IPS-18a (cell line): ENCODE results near the gene RAPGEF2.
A peak's percentile ranks its signal among the peaks of the same experiment; 100 is the strongest.
"Not testable (repeated sequence)": the region's sequence is repeated elsewhere in the genome, so short reads cannot be mapped to it uniquely, and the experiment has no call there.

ENCODE experiments used
- H3K27ac ChIP-seq: one replicate; pipeline ENCODE4 v1.5.1; 2013; ENCODE audit warnings: low read length
- H3K27me3 ChIP-seq: one replicate; pipeline ENCODE4 v1.6.1; 2013; ENCODE audit warnings: mild to moderate bottlenecking, low read length; ENCODE audit not compliant: control insufficient read depth, insufficient read depth
- H3K36me3 ChIP-seq: one replicate; pipeline ENCODE4 v1.6.1; 2013; ENCODE audit warnings: low read depth, low read length; ENCODE audit not compliant: control insufficient read depth
- H3K4me1 ChIP-seq: one replicate; pipeline ENCODE4 v1.6.1; 2013; ENCODE audit warnings: low read depth, low read length; ENCODE audit not compliant: control insufficient read depth
- H3K4me3 ChIP-seq: one replicate; pipeline ENCODE4 v1.5.1; 2013; ENCODE audit warnings: low read length
- H3K9ac ChIP-seq: one replicate; pipeline ENCODE4 v1.6.1; 2013; ENCODE audit warnings: mild to moderate bottlenecking, low read length, moderate library complexity
- H3K9me3 ChIP-seq: one replicate; pipeline ENCODE4 v1.6.1; 2013; ENCODE audit warnings: low read depth, low read length; ENCODE audit not compliant: control insufficient read depth

Gene RAPGEF2

GRCh38 chr4:159366966-159367780, 264.3 kb downstream of the RAPGEF2 start:
- no peaks in the 10 kb centered on the region for H3K4me1 ChIP-seq

GRCh38 chr4:159367781-159368080, 264.9 kb downstream of the RAPGEF2 start:
- no peaks in the 10 kb centered on the region for H3K4me1 ChIP-seq
- H3K4me3 ChIP-seq = no peak overlapping the region
- no peaks in the 10 kb centered on the region for H3K36me3 ChIP-seq
- no peaks in the 10 kb centered on the region for H3K27me3 ChIP-seq
- no peak overlapping the region for H3K27ac ChIP-seq
- H3K9ac ChIP-seq = no peak overlapping the region
- no peaks in the 10 kb centered on the region for H3K9me3 ChIP-seq

More at GRCh38 chr4:159366966-159367780, 264.3 kb downstream of the RAPGEF2 start:
- Histone ChIP-seq H3K36me3 (no peaks in the 10 kb centered on the region), H3K9me3 (no peaks in the 10 kb centered on the region), H3K27me3 (no peaks in the 10 kb centered on the region), H3K9ac (no peak overlapping the region), H3K4me3 (no peak overlapping the region), H3K27ac (no peak overlapping the region)

GRCh38 chr4:159368320-159368719, 265.4 kb downstream of the RAPGEF2 start:
- Histone ChIP-seq H3K4me3 (no peak overlapping the region), H3K9me3 (no peaks in the 10 kb centered on the region), H3K9ac (no peak overlapping the region), H3K36me3 (no peaks in the 10 kb centered on the region), H3K27me3 (no peaks in the 10 kb centered on the region), H3K27ac (no peak overlapping the region), H3K4me1 (no peaks in the 10 kb centered on the region)

- Histone ChIP-seq H3K27ac (no peak overlapping the region), H3K9me3 (no peaks in the 10 kb centered on the region)
Measured at GRCh38 chr4:159369256-159369655, 266.4 kb downstream of the RAPGEF2 start.

GRCh38 chr4:159370286-159370685, 267.4 kb downstream of the RAPGEF2 start:
- no peaks in the 10 kb centered on the region for H3K9me3 ChIP-seq
- no peak overlapping the region for H3K9ac ChIP-seq
- H3K27ac ChIP-seq = no peak overlapping the region
- H3K4me1 ChIP-seq = no peaks in the 10 kb centered on the region
- H3K4me3 ChIP-seq = no peak overlapping the region
- H3K27me3 ChIP-seq = no peaks in the 10 kb centered on the region
- H3K36me3 ChIP-seq = no peaks in the 10 kb centered on the region

More at GRCh38 chr4:159369256-159369655, 266.4 kb downstream of the RAPGEF2 start:
- Histone ChIP-seq H3K4me3 (no peak overlapping the region), H3K36me3 (no peaks in the 10 kb centered on the region), H3K27me3 (no peaks in the 10 kb centered on the region), H3K9ac (no peak overlapping the region), H3K4me1 (no peaks in the 10 kb centered on the region)

- Histone ChIP-seq H3K4me1 (no peaks in the 10 kb centered on the region), H3K4me3 (no peak overlapping the region), H3K36me3 (no peaks in the 10 kb centered on the region), H3K27ac (no peak overlapping the region), H3K27me3 (peaks cover 5% of the 10 kb centered on the region), H3K9ac (no peak overlapping the region), H3K9me3 (no peaks in the 10 kb centered on the region)
Measured at GRCh38 chr4:159374749-159375530, 272.1 kb downstream of the RAPGEF2 start.

GRCh38 chr4:159376289-159376688, 273.4 kb downstream of the RAPGEF2 start:
- no peaks in the 10 kb centered on the region for H3K4me1 ChIP-seq
- H3K9ac ChIP-seq = no peak overlapping the region
- H3K27me3 ChIP-seq = peaks cover 18% of the 10 kb centered on the region
- no peaks in the 10 kb centered on the region for H3K36me3 ChIP-seq
- no peaks in the 10 kb centered on the region for H3K9me3 ChIP-seq
- H3K27ac ChIP-seq = no peak overlapping the region
- H3K4me3 ChIP-seq = no peak overlapping the region

- Histone ChIP-seq H3K9ac (no peak overlapping the region), H3K27ac (no peak overlapping the region), H3K36me3 (no peaks in the 10 kb centered on the region), H3K4me3 (no peak overlapping the region), H3K27me3 (peaks cover 34% of the 10 kb centered on the region), H3K4me1 (peaks cover 7% of the 10 kb centered on the region), H3K9me3 (no peaks in the 10 kb centered on the region)
Measured at GRCh38 chr4:159378056-159378616, 275.3 kb downstream of the RAPGEF2 start.

- H3K4me1 ChIP-seq = peaks cover 16% of the 10 kb centered on the region
- not testable (repeated sequence) for H3K9ac ChIP-seq, H3K27ac ChIP-seq, H3K4me3 ChIP-seq, H3K36me3 ChIP-seq, H3K9me3 ChIP-seq
- peaks cover 34% of the 10 kb centered on the region for H3K27me3 ChIP-seq
Measured at GRCh38 chr4:159379064-159379463, 276.2 kb downstream of the RAPGEF2 start.

GRCh38 chr4:159379836-159380235, 277.0 kb downstream of the RAPGEF2 start:
- Histone ChIP-seq H3K36me3 (no peaks in the 10 kb centered on the region), H3K4me1 (peaks cover 23% of the 10 kb centered on the region), H3K9ac (no peak overlapping the region), H3K27ac (no peak overlapping the region), H3K9me3 (no peaks in the 10 kb centered on the region), H3K27me3 (peaks cover 41% of the 10 kb centered on the region), H3K4me3 (no peak overlapping the region)

- Histone ChIP-seq H3K36me3 (no peaks in the 10 kb centered on the region), H3K27ac (no peak overlapping the region), H3K9me3 (peaks cover 7% of the 10 kb centered on the region), H3K4me1 (peaks cover 26% of the 10 kb centered on the region), H3K4me3 (peak overlapping the region; percentile 23), H3K9ac (no peak overlapping the region), H3K27me3 (peaks cover 56% of the 10 kb centered on the region)
Measured at GRCh38 chr4:159382856-159383561, 280.1 kb downstream of the RAPGEF2 start.
